Measurements from ENCODE around the gene MRPL46.

GRCh38 chr15:88431441-88431840 is 35.7 kb downstream of the MRPL46 start:
- TF ChIP-seq GATA2 (IDR thresholded peaks at IDR 0.05; ENCODE audit: low read depth, low read length) (no peak), GATA3 (IDR thresholded peaks at IDR 0.05; ENCODE audit: low read depth, low read length) (no peak)

Measured in SH-SY5Y (cell line).